GM21515 (cell line): ENCODE results near the gene MITF.
"Not testable (repeated sequence)": the region's sequence is repeated elsewhere in the genome, so short reads cannot be mapped to it uniquely, and the experiment has no call there.

Experiments used
- ATAC-seq: cut with Tn5 transposase; IDR thresholded peaks from one replicate; pipeline ENCODE4 v1.9.1; 2021; ENCODE audit not compliant: unreplicated experiment

The MITF gene

GRCh38 chr3:69785769-69786320, 46.6 kb downstream of the MITF start:
- no peak for ATAC-seq

DNA sequence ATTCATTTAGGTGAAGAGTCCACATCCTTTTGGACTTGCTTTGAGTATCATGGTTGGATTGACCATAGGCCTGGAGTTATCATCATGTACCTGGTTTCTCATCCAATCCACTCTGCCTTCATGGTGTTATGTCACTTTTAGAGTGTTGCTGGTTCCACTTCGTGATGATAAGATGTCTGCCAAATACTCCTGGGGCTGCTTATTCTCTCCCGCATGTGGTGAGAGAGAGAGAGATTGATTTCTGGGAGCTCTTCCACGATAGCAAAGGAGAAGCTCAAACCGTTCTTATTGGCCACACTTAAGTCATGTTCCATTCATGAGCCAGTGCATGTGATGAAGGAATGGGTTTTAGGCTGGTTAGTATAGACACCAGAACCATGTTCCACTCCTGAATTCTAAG, 47.6 kb downstream of the MITF start:
- no peak for ATAC-seq

- no peak for ATAC-seq
Measured at GRCh38 chr3:69787436-69788168, 48.3 kb downstream of the MITF start.

DNA sequence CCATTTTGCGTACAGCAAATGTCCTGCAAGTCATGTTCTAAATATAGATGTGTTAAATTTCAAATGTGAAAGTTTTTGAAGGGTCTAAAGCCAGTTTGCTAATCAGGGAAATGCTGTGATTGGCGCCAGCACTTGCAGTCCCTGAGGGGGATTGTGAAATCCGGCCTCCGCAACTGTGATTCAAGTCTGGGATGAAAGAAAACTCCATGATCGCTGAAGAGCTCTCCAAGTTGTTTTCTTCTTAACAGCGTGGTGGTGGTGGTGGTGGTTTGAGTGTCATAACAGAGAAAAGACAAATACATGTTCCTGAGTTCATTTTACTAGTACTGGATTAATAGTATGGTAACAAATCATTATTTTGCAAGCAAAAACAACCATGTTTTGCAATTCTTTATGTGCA, 51.8 kb downstream of the MITF start:
- ATAC-seq, result no peak

DNA sequence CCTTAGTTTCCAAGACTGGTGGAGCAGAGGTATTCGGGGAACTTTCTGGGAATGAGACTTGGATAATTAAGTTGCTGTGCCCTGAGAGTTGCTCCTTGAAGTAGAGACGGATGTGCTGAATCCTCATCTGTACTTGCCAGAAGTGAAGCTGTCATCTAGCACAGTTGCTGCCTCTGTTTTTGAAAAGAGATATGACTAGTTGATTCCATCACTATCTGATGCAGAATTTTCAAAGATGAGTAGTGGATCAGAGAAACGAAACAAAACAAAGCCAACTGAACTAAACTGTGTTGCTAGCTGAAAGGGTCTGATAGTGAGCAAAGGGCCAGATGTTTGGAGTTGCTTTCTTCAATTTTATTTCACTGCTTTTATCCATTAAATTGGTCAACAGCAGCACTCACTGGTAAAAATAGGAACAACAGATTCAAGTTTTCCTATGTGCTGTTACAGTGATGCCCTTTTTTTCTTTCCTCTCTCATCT, 52.7 kb downstream of the MITF start:
- ATAC-seq, result no peak

- not testable (repeated sequence) for ATAC-seq
Measured at GRCh38 chr3:69796126-69796525, 56.9 kb downstream of the MITF start.

DNA sequence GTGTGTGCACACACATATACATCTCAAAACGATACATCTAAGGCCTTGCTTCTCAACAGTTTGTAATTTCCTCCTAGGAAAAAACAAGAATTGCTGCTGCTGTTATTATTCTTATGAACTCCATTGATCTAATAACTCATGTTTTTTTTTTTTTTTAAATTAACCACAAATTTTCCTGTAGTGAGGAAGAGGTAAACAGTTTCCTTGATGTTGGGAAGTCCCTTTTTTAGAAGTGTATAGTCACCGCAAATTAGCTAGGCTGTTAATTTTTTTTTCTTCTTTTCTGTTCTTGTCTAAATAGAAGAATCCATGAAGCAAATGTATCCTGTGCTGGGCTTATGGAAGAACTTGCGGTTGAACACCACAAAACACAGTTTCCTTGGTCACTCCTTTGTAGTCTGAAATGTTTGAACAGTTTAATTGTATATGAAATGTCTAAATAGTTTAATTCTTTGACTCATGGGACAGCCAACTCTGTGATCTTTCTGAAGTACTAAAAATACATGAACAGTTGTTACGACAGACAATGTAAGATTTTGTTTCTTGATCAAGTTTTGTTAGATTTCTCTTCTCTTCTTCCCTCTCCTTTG, 64.5 kb downstream of the MITF start:
- ATAC-seq, result no peak

DNA sequence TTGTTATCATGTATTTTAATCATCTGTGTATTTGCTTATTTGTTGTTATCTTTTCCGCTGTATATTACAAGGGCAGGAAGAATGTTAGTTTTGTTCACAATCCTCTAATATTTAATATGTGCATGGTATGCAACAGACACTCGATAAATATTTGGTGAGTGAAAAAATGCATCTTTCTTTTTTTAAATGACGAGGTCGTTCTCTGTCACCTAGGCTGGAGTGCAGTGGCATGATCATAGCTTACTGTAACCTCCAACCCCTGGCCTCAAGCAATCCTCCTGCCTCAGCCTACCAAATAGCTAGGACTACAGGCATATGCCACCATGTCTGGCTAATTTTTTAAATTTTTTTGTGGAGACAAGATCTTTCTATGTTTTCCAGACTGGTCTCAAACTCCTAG, 66.2 kb downstream of the MITF start:
- no peak for ATAC-seq

DNA sequence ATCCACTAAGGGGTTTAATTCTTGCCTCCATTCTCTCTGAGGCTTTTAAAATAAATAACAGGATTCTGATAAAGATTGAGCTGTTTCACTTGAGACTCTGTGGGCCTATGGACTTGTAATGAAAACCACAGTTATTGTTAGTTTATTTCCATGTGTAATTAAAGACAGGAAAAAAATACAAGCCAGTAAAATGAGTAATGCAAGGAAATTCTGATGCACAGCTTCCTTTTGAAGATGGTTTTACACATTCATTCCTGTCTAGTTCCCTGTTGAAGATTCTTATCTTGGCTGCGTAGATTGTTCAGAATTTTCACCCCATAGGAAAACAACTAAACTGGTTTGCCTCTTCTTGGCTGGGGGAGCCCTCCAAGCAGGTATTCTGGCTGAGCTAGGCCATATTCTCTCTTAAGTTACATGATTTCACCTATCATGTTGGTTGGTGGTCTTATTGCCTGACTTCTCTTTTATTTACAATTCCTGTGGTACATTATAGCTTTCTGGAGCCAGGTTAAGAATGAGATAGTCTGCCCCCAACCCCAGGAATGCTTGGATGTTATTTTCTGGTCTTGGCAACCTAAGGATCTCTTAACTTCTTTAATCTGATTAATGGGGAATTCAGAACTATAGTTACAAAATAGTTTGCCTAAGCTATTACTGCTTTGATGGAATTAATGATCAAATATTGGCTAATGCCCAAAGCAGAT, 67.6 kb downstream of the MITF start:
- no peak for ATAC-seq

GRCh38 chr3:69807674-69808073, 68.4 kb downstream of the MITF start:
- ATAC-seq, result no peak

DNA sequence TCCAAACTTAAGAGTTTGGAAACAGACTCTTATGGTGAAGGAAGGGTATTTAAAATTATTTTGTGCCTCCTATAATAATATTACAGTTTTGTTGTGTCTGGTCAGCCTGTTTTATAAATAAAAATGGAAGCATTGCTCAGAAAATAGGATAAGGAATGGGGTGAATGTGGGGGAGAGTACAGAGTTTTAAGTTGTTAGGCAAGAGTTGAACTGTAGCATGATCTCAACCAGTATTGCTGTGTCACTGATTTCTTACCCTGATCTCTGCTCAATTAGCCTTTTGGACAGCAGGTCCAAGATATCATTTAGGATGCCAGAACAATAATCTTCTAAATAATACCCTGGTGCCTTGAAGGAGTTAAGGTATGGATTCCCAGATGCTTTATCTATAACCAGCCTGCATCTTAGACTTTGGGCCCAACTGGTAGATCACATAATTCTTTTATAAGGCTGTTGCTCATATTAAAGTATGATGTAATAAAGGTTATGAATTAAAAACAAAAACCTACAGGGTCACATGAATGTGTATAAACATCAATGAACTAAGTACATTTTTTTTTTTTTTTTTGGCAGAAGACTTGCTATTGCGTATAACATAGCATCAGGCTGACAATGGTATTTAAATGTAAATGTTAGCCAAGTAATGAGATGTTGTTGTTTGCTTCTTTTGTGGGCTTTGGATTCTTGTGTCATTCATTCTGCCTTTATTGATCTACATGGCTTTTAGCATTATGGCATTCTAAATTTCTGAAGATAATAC, 70.0 kb downstream of the MITF start:
- ATAC-seq, result no peak

DNA sequence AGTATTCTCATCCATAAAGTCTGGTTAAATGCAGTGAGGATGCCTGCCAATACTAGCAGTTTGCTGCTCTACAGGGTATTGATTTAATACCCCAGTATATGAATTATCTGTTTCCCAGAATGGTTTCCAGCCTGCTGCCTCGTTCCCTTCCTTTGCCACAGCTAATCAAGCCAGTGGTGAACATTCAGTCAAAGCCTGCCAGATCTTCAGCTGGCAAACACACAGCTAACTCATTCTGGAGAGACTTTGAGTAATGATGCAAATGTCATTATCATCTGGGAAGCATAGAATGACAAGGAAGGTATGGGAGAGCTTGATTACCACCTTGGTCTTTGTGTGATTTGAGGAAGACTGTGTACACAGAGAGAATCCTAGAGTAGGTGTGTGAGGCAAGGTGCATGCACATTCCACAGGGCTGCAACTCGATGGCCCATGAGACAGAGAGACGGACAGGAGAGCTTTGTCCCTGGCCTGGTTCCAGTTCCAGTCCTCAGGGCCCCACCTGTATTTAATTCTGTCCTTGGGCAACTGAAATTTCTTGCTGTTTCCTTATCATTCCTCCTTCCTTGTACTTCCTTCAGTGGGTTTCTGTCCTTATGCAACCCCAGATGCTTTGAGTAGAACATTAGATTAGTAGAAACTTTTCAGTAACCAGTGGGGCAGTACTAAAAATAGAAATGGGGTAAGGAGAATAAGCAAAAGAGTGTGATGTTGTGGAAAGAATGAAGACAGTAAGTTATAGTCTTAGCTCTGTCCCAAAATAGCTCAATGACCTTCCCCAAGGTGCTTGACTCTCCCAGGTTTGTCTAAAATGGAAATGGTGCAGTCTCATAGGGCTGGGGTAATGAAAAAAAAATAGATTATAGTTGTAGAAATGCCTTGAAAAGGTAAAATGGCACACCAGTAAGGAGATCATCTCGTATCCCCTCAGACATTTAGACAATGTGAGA, 72.5 kb downstream of the MITF start:
- no peak for ATAC-seq

DNA sequence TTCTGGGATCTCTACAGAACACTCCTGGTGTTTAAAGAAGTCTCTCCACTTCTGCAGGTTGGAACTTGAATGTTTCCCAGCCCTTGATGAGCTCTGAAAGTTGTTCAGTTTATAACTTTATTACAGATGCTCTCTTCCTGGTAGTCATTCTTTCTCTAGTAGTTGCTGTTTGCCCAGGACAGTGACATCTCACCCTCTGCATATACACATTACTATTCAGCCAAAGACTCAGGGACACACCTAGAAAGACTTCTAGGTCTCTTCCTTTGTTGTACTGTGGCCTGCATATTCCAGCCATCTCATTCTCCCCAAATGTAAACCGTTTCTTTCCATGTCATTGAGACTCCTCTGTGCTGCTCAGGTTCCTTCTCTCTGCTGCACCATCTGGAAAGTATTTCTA, 76.7 kb downstream of the MITF start:
- ATAC-seq, result no peak

GRCh38 chr3:69817988-69818387, 78.7 kb downstream of the MITF start:
- ATAC-seq, result no peak

DNA sequence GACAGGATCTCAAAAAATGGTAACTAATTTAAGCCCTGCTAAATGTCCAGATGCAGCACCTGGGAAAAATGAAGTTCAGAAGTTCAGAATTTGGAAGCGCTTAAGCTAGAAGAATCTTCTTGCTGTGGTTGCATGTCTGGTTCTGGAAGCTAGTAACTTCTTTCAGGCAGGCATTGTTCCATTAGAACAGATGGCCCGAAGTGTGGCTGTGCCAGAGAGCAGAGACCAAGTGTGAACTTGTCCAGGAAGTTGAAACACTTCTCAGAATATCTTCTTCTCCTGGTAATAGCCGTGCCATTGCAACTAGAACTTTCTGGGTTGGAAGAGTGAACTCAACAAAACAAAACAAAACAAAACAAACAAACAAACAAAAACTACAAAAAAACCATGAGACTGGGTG, 80.0 kb downstream of the MITF start:
- ATAC-seq, result no peak

GRCh38 chr3:69821133-69821532, 81.9 kb downstream of the MITF start:
- no peak for ATAC-seq

DNA sequence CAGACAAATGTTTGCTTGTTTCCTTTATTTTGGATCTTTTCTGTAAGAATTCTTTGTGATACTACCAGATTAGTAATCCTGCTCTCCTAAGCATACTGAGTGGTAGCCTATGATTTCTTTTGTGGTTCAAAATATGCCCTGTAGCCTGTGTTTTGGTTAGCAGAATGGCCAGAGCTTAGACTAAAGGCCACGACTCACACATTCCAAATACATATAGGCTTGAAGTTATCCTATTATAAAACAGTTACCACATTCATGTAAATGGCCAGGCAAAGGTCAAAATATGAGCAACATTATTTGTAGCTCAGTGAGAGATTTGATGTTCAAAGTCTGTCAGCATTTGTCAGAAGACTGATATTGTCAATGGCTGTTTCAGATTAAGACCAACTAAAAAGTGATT, 84.5 kb downstream of the MITF start:
- ATAC-seq, result no peak

GRCh38 chr3:69825446-69825845, 86.2 kb downstream of the MITF start:
- ATAC-seq, result no peak

GRCh38 chr3:69827127-69827526, 87.9 kb downstream of the MITF start:
- no peak for ATAC-seq

- no peak for ATAC-seq
Measured at GRCh38 chr3:69828817-69829216, 89.6 kb downstream of the MITF start.
